Esophagus muscularis mucosa (tissue), 4 donors: ENCODE measurements around the gene EHD3. TPM values are rescaled to one million over a fixed set of nuclear protein-coding genes. Genes with fewer than 3 reads are reported as not detected.

ENCODE experiments used
- DNase-seq: peaks from one replicate; pipeline ENCODE4 v3.0.0-alpha.2; 2017; ENCODE audit errors: extremely low spot score
- H3K27ac ChIP-seq, 4 donors: fragments of 200-600 bp; sonication (generic); replicated peaks in 1 of 4; 1 replicate in 3 of 4; 2 replicates in 1 of 4; pipeline ENCODE4 v1.5.1; 2016 to 2019; ENCODE audit warnings: mild to moderate bottlenecking in 1 of 4
- H3K27me3 ChIP-seq, 4 donors: fragments of 200-600 bp; sonication (generic); one replicate each; pipeline versions ENCODE4 v1.5.1 to v1.6.0; 2016 to 2019
- H3K36me3 ChIP-seq, 4 donors: fragments of 200-600 bp; sonication (generic); one replicate each; pipeline ENCODE4 v1.5.1; 2016 to 2019
- H3K4me1 ChIP-seq, 4 donors: fragments of 200-600 bp; sonication (generic); one replicate each; pipeline ENCODE4 v1.5.1; 2016 to 2019
- H3K4me3 ChIP-seq, 4 donors: fragments of 200-600 bp; sonication (generic); 1 replicate in 2 of 4; 2 replicates in 2 of 4; pipeline ENCODE4 v1.5.1; 2016 to 2019; ENCODE audit warnings: mild to moderate bottlenecking in 4 of 4, moderate library complexity in 1 of 4
- H3K9me3 ChIP-seq, 4 donors: fragments of 200-600 bp; sonication (generic); 1 replicate in 3 of 4; 2 replicates in 1 of 4; pipeline ENCODE4 v1.5.1; 2016 to 2019
- EP300 ChIP-seq: sonication (generic); formaldehyde crosslinking; IDR thresholded peaks from one replicate; pipeline ENCODE4 v1.6.1; 2017; ENCODE audit warnings: antibody characterized with exemption
- POLR2A ChIP-seq: fragments of 450-650 bp; IDR thresholded peaks from one replicate; pipeline ENCODE4 v1.6.1; 2017; ENCODE audit warnings: antibody characterized with exemption, moderate library complexity, mild to moderate bottlenecking, low read depth
- POLR2AphosphoS5 ChIP-seq, 2 donors: sonication (generic); formaldehyde crosslinking; IDR thresholded peaks; one replicate each; pipeline ENCODE4 v1.6.1; 2017; ENCODE audit warnings: antibody characterized with exemption in 2 of 2
- WGBS: methylation state at CpG from one replicate; pipeline ENCODE4 v1.1.5; 2018; 5-methylcytosine and 5-hydroxymethylcytosine counted together
- intact Hi-C: fragments of 100-400 bp; cut with DNase I; formaldehyde crosslinking; loops from one replicate; pipeline ENCODE4 v1.15.1; 2023
- total RNA-seq, 4 donors: library from RNA; depleted of rRNA; stranded (reverse); fragments of >200 nt; gene quantifications; one replicate each; pipeline versions ENCODE4 v1.1.0 to v1.2.1, GENCODE V29; 2016
- TF ChIP-seq, protein P1 (sequence below), 3 experiments: fragments of 200-600 bp in 2 of 3; fragments of 450-650 bp in 1 of 3; sonication (generic) in 2 of 3; IDR thresholded peaks; one replicate each; pipeline ENCODE4 v1.5.1; 2017 to 2019; ENCODE audit warnings: antibody characterized with exemption in 3 of 3, mild to moderate bottlenecking in 2 of 3, moderate library complexity in 1 of 3

The EHD3 gene
- total RNA-seq, 4 donors from 2014 or later: 3.8 to 7.4 (median 4.6) TPM

DNA sequence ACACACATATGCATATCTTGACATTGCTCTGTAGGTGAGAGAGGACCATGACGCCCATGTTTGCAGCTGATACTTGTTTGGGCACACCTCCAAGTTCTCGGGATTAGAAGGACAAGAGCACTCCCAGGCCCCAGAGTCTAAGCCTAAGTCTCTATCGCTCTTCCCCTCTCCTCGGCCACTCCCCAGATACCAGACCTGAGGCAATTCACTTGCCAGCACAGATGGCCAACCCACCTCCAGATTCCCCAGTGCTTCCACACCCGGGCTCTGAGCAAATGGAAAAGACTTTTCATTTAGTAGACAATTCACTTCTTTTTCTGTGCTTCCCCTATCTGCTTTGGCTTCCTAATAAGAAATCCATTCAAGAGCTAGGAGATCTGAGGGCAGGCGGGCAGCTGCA lies 32.9 kb downstream of the EHD3 start:
- no peak overlapping the region for H3K27ac ChIP-seq
- no peak overlapping the region for H3K4me3 ChIP-seq
- H3K27me3 ChIP-seq: peaks cover 0 to 2% (median 0%) of the 10 kb centered on the region in 4 donors
- peaks cover 0 to 2% (median 0%) of the 10 kb centered on the region in 4 donors for H3K4me1 ChIP-seq
- H3K36me3 ChIP-seq: peaks cover 0 to 18% (median 17%) of the 10 kb centered on the region in 4 donors
- TF ChIP-seq POLR2A (no peak), POLR2AphosphoS5 (IDR thresholded peaks at IDR 0.05) (no peak), EP300 (no peak)
- TF ChIP-seq, protein P1, sequence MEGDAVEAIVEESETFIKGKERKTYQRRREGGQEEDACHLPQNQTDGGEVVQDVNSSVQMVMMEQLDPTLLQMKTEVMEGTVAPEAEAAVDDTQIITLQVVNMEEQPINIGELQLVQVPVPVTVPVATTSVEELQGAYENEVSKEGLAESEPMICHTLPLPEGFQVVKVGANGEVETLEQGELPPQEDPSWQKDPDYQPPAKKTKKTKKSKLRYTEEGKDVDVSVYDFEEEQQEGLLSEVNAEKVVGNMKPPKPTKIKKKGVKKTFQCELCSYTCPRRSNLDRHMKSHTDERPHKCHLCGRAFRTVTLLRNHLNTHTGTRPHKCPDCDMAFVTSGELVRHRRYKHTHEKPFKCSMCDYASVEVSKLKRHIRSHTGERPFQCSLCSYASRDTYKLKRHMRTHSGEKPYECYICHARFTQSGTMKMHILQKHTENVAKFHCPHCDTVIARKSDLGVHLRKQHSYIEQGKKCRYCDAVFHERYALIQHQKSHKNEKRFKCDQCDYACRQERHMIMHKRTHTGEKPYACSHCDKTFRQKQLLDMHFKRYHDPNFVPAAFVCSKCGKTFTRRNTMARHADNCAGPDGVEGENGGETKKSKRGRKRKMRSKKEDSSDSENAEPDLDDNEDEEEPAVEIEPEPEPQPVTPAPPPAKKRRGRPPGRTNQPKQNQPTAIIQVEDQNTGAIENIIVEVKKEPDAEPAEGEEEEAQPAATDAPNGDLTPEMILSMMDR (IDR thresholded peaks at IDR 0.05): no peak
- no peaks in the 10 kb centered on the region for H3K9me3 ChIP-seq
- intact Hi-C loops: no loop called here
- 81% methylated on average over 6 of the region's 6 CpGs for WGBS
- no peak for DNase-seq

GRCh38 chr2:31267437-31268120 lies 33.6 kb downstream of the EHD3 start:
- WGBS: 91% methylated on average over 6 of the region's 8 CpGs
- Histone ChIP-seq H3K9me3 (no peaks in the 10 kb centered on the region), H3K27ac (no peak overlapping the region), H3K27me3 (peaks cover 0 to 10% (median 0%) of the 10 kb centered on the region in 4 donors), H3K4me1 (peaks cover 0 to 2% (median 0%) of the 10 kb centered on the region in 4 donors), H3K4me3 (no peak overlapping the region), H3K36me3 (peaks cover 0 to 12% (median 11%) of the 10 kb centered on the region in 4 donors)
- intact Hi-C loops: no loop called here
- DNase-seq: no peak
- TF ChIP-seq, protein P1 (IDR thresholded peaks at IDR 0.05): no peak

DNA sequence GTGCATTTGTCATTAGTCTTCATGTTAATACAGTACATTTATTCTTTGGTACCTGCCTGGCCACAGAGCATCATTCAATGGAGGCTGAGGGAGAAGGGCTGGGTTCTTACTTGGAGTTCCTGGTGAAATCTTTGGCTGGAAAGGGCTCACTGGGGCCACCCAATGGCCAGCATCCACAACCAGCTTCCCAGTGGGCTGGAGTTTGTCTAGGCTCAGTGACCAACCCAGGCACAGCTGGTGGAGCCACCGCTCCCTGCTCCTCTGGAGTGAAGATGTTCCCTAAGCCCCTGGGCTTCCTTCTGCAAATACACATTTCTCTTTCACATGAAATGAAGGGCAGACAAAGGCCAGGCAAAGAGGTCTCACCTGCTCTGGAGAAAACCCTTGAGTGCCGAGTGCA lies 34.4 kb downstream of the EHD3 start:
- intact Hi-C loops: no loop called here
- no peak for TF ChIP-seq POLR2AphosphoS5 (IDR thresholded peaks at IDR 0.05)
- no peak for TF ChIP-seq EP300
- TF ChIP-seq POLR2A: no peak
- TF ChIP-seq, protein P1 (IDR thresholded peaks at IDR 0.05): no peak
- no peak overlapping the region for H3K4me3 ChIP-seq
- H3K27ac ChIP-seq: no peak overlapping the region
- peaks cover 0 to 12% (median 10%) of the 10 kb centered on the region in 4 donors for H3K36me3 ChIP-seq
- peaks cover 0 to 17% (median 0%) of the 10 kb centered on the region in 4 donors for H3K27me3 ChIP-seq
- peaks cover 0 to 2% (median 0%) of the 10 kb centered on the region in 4 donors for H3K4me1 ChIP-seq
- no peak for DNase-seq
- no peaks in the 10 kb centered on the region for H3K9me3 ChIP-seq
- 100% methylated on average over 2 of the region's 2 CpGs for WGBS

GRCh38 chr2:31269087-31269486 lies 35.1 kb downstream of the EHD3 start:
- intact Hi-C loops: no loop called here

DNA sequence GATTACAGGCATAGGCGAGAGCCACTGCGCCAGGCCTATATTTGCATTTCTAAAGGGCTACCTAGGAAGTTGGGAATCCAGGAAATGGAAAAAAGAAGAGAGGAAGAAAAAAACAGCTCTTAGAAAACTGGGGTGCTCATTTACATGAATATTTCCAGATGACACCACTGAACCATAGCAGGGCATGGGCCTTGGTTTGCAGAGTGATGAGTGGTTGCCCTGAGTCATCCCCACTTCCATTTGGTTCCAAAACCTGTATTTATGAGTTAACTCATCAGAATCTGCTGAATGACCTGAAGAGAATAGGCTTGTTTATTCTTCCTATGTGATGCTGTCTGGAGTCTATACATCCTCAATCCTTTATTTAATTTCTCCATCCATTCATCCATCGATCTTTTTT lies 36.2 kb downstream of the EHD3 start:
- WGBS: 92% methylated on average over 3 of the region's 3 CpGs
- no peak for DNase-seq
- intact Hi-C loops: no loop called here

More at GRCh38 chr2:31269087-31269486, 35.1 kb downstream of the EHD3 start:
- peaks cover 0 to 19% (median 0%) of the 10 kb centered on the region in 4 donors for H3K27me3 ChIP-seq
- H3K27ac ChIP-seq: no peak overlapping the region
- no peaks in the 10 kb centered on the region for H3K9me3 ChIP-seq
- H3K36me3 ChIP-seq: peaks cover 0 to 12% (median 10%) of the 10 kb centered on the region in 4 donors
- peaks cover 0 to 2% (median 0%) of the 10 kb centered on the region in 4 donors for H3K4me1 ChIP-seq
- TF ChIP-seq EP300 (no peak), POLR2A (no peak)
- DNase-seq: no peak
- no peak overlapping the region for H3K4me3 ChIP-seq
- WGBS: 91% methylated on average over 4 of the region's 4 CpGs

More for the DNA sequence above, 36.2 kb downstream of the EHD3 start:
- Histone ChIP-seq H3K4me3 (no peak overlapping the region), H3K4me1 (peaks cover 0 to 4% (median 0%) of the 10 kb centered on the region in 4 donors), H3K9me3 (no peaks in the 10 kb centered on the region), H3K36me3 (peaks cover 0 to 12% (median 10%) of the 10 kb centered on the region in 4 donors), H3K27me3 (peaks cover 0 to 26% (median 0%) of the 10 kb centered on the region in 4 donors), H3K27ac (no peak overlapping the region)
- TF ChIP-seq EP300 (no peak), POLR2A (no peak), POLR2AphosphoS5 (IDR thresholded peaks at IDR 0.05) (no peak)
- TF ChIP-seq, protein P1 (IDR thresholded peaks at IDR 0.05): no peak
